Activated naive CD8-positive, alpha-beta T cell treated with anti-CD3 and anti-CD28 coated beads for 36 hours (primary cell): ENCODE measurements around the gene PCDHGA7. TPM values are rescaled to one million over a fixed set of nuclear protein-coding genes. Genes with fewer than 3 reads are reported as not detected.
"Not testable (repeated sequence)": the region's sequence is repeated elsewhere in the genome, so short reads cannot be mapped to it uniquely, and the experiment has no call there.

Source experiments
- DNase-seq: peaks from one replicate; pipeline ENCODE4 v3.0.0; 2021
- H3K27ac Mint-ChIP-seq: one replicate; pipeline ENCODE4 v1.8.0; 2022; ENCODE audit warnings: mild to moderate bottlenecking, moderate library complexity, mixed read lengths
- H3K27me3 Mint-ChIP-seq: one replicate; pipeline ENCODE4 v1.8.0; 2022; ENCODE audit warnings: mild to moderate bottlenecking, mixed read lengths
- H3K36me3 Mint-ChIP-seq: one replicate; pipeline ENCODE4 v1.8.0; 2021; ENCODE audit warnings: mild to moderate bottlenecking, mixed read lengths
- H3K4me1 Mint-ChIP-seq: one replicate; pipeline ENCODE4 v1.8.0; 2021; ENCODE audit warnings: mixed read lengths
- H3K4me3 Mint-ChIP-seq: one replicate; pipeline ENCODE4 v1.8.0; 2022; ENCODE audit warnings: mild to moderate bottlenecking, moderate library complexity, mixed read lengths
- H3K9me3 Mint-ChIP-seq: one replicate; pipeline ENCODE4 v1.8.0; 2022; ENCODE audit warnings: mixed read lengths
- total RNA-seq, 2 experiments: library from RNA; stranded (reverse); gene quantifications; one replicate each; pipeline ENCODE4 v1.2.3, GENCODE V29; 2021

Gene PCDHGA7
- total RNA-seq, 2 experiments from 2014 or later, result not detected

DNA sequence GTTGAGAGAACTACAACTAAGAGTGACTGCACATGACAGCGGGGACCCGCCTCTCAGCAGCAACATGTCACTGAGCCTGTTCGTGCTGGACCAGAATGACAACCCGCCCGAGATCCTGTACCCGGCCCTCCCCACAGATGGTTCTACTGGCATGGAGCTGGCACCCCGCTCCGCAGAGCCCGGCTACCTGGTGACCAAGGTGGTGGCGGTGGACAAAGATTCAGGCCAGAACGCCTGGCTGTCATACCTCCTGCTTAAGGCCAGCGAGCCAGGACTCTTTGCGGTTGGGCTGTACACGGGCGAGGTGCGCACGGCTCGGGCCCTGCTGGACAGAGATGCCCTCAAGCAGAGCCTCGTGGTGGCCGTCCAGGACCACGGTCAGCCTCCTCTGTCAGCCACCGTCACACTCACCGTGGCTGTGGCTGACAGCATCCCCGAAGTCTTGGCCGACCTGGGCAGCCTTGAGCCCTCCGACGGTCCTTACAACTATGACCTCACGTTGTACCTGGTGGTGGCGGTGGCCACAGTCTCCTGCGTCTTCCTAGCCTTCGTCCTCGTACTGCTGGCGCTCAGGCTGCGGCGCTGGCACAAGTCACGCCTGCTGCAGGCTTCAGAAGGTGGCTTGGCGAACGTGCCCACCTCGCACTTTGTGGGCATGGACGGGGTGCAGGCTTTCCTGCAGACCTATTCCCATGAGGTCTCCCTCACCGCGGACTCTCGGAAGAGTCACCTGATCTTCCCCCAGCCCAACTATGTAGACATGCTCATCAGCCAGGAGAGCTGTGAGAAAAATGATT lies 2.1 kb downstream of the PCDHGA7 start:
- Mint-ChIP-seq H3K4me1 (peaks cover 2% of the 10 kb centered on the region), H3K27ac (no peak overlapping the region), H3K36me3 (peaks cover 13% of the 10 kb centered on the region), H3K9me3 (peaks cover 41% of the 10 kb centered on the region), H3K27me3 (peaks cover 89% of the 10 kb centered on the region), H3K4me3 (no peak overlapping the region)
- no peak for DNase-seq

DNA sequence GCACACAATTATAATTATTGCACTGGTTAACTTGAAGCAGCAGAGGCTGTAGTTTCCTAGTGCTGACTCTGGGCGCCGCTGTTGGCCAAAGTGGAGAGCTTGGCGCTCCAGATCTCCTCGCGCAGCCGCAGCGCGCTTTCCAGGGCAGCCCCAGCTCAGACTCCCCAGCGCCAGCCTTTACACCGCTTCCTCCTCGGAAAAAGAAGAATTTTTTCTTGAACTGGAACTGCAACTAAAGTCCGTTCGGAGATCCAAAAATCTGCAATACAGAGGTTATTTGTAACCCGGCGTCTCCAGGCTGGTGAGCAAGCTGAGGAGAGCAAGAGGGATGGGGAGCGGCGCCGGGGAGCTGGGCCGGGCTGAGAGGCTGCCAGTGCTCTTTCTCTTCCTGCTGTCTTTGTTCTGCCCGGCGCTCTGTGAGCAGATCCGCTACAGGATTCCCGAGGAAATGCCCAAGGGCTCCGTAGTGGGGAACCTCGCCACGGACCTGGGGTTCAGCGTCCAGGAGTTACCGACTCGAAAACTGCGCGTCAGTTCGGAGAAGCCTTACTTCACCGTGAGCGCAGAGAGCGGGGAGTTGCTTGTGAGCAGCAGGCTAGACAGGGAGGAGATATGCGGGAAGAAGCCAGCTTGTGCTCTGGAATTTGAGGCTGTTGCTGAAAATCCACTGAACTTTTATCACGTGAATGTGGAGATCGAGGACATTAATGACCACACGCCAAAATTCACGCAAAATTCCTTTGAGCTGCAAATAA lies 5.2 kb downstream of the PCDHGA7 start, which contains the start of gene PCDHGB4:
PCDHGB4 (plus strand) TSS at position 142 of the 755 bp plus-strand sequence; CDS start at position 329, 187 bp downstream.
- H3K9me3 Mint-ChIP-seq, result peaks cover 47% of the 10 kb centered on the region
- not testable (repeated sequence) for DNase-seq, H3K4me1 Mint-ChIP-seq, H3K27ac Mint-ChIP-seq
- peak within 1 kb of the TSS; percentile 37 for H3K4me3 Mint-ChIP-seq
- H3K36me3 Mint-ChIP-seq, result peaks cover 17% of the 10 kb centered on the region
- peaks cover 85% of the 10 kb centered on the region for H3K27me3 Mint-ChIP-seq

DNA sequence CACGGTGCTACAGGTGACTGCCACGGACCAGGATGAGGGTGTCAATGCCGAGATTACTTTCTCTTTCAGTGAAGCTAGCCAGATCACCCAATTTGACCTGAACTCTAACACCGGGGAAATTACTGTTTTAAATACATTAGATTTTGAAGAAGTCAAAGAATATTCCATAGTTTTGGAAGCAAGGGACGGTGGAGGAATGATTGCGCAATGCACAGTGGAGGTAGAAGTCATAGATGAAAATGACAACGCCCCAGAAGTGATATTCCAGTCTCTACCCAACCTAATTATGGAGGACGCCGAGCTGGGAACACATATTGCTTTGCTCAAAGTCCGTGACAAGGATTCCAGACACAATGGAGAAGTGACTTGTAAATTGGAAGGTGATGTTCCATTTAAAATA lies 6.1 kb downstream of the PCDHGA7 start:
- Mint-ChIP-seq H3K27ac (no peak overlapping the region), H3K27me3 (peaks cover 84% of the 10 kb centered on the region), H3K4me3 (no peak overlapping the region), H3K36me3 (peaks cover 21% of the 10 kb centered on the region), H3K9me3 (peaks cover 48% of the 10 kb centered on the region), H3K4me1 (no peaks in the 10 kb centered on the region)
- no peak for DNase-seq

DNA sequence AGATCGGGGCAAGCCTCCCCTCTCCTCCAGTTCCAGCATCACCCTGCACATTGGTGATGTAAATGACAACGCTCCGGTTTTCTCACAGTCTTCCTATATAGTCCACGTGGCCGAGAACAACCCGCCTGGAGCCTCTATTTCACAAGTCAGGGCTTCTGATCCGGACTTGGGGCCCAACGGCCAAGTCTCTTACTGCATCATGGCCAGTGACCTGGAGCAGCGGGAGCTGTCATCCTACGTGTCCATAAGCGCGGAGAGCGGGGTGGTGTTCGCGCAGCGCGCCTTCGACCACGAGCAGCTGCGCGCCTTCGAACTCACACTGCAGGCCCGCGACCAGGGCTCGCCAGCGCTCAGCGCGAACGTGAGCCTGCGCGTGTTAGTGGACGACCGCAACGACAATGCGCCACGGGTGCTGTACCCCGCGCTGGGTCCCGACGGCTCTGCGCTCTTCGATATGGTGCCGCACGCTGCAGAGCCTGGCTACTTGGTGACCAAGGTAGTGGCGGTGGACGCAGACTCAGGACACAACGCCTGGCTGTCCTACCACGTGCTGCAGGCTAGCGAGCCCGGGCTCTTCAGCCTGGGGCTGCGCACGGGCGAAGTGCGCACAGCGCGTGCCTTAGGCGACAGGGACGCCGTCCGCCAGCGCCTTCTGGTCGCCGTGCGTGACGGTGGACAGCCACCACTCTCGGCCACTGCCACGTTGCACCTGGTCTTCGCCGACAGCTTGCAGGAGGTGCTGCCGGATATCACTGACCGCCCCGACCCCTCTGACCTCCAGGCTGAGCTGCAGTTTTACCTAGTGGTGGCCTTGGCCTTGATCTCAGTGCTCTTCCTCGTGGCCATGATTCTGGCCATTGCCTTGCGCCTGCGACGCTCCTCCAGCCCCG lies 6.9 kb downstream of the PCDHGA7 start:
- DNase-seq, result no peak
- Mint-ChIP-seq H3K36me3 (peaks cover 26% of the 10 kb centered on the region), H3K9me3 (peaks cover 48% of the 10 kb centered on the region), H3K4me1 (no peaks in the 10 kb centered on the region), H3K27me3 (peaks cover 84% of the 10 kb centered on the region), H3K27ac (no peak overlapping the region), H3K4me3 (no peak overlapping the region)

DNA sequence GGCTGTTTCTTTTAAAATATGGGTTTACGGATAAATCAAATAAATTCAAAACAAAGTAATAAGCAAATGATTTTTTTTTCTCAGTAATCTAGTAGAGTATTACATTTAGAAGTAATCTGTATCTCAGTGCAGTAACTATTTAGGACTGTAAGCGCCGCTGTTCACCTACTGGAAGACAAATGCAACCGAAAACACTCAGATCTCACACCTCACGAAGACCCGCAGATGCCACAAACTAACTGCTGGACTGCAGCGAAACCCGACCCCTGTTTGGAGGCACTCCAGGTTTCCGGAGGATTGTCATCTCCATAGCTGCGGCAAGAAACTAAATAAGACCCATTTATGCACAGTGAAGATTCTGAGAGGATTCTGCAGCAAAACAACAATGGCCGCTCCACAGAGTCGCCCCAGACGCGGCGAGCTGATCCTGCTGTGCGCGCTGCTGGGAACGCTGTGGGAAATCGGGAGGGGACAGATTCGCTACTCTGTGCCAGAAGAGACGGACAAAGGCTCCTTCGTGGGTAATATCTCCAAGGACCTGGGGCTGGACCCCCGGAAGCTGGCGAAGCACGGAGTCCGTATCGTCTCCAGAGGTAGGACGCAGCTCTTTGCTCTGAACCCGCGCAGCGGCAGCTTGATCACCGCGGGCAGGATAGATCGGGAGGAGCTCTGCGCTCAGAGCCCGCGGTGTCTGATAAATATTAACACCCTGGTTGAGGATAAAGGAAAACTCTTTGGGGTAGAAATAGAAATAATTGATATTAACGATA lies 10.1 kb downstream of the PCDHGA7 start, which contains the start of gene PCDHGA8:
PCDHGA8 (plus strand) TSS at position 205 of the 770 bp plus-strand sequence; CDS start at position 386, 181 bp downstream.
- Mint-ChIP-seq H3K4me3 (no peak within 1 kb of the TSS), H3K27ac (no peak within 1 kb of the TSS), H3K27me3 (peaks cover 82% of the 10 kb centered on the region), H3K9me3 (peaks cover 35% of the 10 kb centered on the region), H3K36me3 (peaks cover 24% of the 10 kb centered on the region), H3K4me1 (no peaks in the 10 kb centered on the region)
- no peak for DNase-seq

DNA sequence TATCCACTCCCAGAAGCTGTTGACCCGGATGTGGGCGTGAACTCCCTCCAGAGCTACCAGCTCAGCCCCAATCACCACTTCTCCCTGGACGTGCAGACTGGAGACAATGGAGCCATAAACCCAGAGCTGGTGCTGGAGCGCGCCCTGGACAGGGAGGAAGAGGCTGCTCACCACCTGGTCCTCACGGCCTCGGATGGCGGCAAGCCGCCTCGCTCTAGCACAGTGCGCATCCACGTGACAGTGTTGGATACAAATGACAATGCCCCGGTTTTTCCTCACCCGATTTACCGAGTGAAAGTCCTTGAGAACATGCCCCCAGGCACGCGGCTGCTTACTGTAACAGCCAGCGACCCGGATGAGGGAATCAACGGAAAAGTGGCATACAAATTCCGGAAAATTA lies 10.7 kb downstream of the PCDHGA7 start:
- no peak overlapping the region for H3K4me3 Mint-ChIP-seq

DNA sequence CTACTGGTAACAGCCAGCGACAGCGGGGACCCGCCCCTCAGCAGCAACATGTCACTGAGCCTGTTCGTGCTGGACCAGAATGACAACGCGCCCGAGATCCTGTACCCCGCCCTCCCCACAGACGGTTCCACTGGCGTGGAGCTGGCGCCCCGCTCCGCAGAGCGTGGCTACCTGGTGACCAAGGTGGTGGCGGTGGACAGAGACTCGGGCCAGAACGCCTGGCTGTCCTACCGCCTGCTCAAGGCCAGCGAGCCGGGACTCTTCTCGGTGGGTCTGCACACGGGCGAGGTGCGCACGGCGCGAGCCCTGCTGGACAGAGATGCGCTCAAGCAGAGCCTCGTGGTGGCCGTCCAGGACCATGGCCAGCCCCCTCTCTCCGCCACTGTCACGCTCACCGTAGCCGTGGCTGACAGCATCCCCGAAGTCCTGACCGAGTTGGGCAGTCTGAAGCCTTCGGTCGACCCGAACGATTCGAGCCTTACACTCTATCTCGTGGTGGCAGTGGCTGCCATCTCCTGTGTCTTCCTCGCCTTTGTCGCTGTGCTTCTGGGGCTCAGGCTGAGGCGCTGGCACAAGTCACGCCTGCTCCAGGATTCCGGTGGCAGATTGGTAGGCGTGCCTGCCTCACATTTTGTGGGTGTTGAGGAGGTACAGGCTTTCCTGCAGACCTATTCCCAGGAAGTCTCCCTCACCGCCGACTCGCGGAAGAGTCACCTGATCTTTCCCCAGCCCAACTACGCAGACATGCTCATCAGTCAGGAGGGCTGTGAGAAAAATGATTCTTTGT lies 12.1 kb downstream of the PCDHGA7 start:
- DNase-seq, H3K4me3 Mint-ChIP-seq, H3K27ac Mint-ChIP-seq, H3K4me1 Mint-ChIP-seq: not testable (repeated sequence)
- H3K36me3 Mint-ChIP-seq, result peaks cover 20% of the 10 kb centered on the region
- H3K9me3 Mint-ChIP-seq, result peaks cover 33% of the 10 kb centered on the region
- H3K27me3 Mint-ChIP-seq, result peaks cover 82% of the 10 kb centered on the region

More for the DNA sequence above, 10.7 kb downstream of the PCDHGA7 start:
- H3K4me1 Mint-ChIP-seq, result no peaks in the 10 kb centered on the region
- no peak for DNase-seq
- H3K9me3 Mint-ChIP-seq, result peaks cover 33% of the 10 kb centered on the region
- H3K27me3 Mint-ChIP-seq, result peaks cover 82% of the 10 kb centered on the region
- H3K36me3 Mint-ChIP-seq, result peaks cover 23% of the 10 kb centered on the region
- H3K27ac Mint-ChIP-seq, result no peak overlapping the region

DNA sequence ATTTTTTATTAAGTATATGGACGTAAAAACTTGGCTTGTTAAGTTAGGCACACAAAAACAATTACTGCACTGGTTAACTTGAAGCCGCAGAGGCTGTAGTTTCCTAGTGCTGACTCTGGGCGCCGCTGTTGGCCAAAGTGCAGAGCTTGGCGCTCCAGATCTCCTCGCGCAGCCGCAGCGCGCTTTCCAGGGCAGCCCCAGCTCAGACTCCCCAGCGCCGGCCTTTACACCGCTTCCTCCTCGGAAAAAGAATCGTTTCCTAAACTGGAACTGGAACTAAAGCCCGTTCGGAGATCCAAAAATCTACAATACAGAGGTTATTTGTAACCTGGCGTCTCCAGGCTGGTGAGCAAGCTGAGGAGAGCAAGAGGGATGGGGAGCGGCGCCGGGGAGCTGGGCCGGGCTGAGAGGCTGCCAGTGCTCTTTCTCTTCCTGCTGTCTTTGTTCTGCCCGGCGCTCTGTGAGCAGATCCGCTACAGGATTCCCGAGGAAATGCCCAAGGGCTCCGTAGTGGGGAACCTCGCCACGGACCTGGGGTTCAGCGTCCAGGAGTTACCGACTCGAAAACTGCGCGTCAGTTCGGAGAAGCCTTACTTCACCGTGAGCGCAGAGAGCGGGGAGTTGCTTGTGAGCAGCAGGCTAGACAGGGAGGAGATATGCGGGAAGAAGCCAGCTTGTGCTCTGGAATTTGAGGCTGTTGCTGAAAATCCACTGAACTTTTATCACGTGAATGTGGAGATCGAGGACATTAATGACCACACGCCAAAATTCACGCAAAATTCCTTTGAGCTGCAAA lies 15.4 kb downstream of the PCDHGA7 start, which contains the start of gene PCDHGB5:
PCDHGB5 (plus strand) TSS at position 192 of the 796 bp plus-strand sequence; CDS start at position 373, 181 bp downstream.
- not testable (repeated sequence) for H3K4me1 Mint-ChIP-seq, H3K27ac Mint-ChIP-seq
- Mint-ChIP-seq H3K9me3 (peaks cover 30% of the 10 kb centered on the region), H3K4me3 (peak within 1 kb of the TSS; percentile 61), H3K36me3 (peaks cover 21% of the 10 kb centered on the region), H3K27me3 (peaks cover 81% of the 10 kb centered on the region)
- DNase-seq, result peak; percentile 53

DNA sequence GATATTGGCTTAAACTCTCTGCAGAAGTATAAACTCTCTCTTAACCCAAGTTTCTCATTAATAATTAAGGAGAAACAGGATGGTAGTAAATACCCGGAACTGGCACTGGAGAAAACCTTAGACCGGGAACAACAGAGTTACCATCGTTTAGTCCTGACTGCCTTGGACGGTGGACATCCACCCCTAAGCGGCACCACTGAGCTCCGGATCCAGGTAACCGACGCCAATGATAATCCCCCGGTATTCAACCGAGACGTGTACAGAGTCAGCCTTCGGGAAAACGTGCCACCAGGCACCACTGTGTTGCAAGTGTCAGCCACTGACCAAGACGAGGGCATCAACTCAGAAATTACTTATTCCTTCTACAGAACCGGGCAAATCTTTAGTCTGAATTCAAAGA lies 16.1 kb downstream of the PCDHGA7 start:
- no peak overlapping the region for H3K4me3 Mint-ChIP-seq
- DNase-seq, result no peak
- H3K36me3 Mint-ChIP-seq, result peaks cover 18% of the 10 kb centered on the region
- peaks cover 1% of the 10 kb centered on the region for H3K4me1 Mint-ChIP-seq
- H3K9me3 Mint-ChIP-seq, result peaks cover 27% of the 10 kb centered on the region
- H3K27me3 Mint-ChIP-seq, result peaks cover 82% of the 10 kb centered on the region
- no peak overlapping the region for H3K27ac Mint-ChIP-seq

DNA sequence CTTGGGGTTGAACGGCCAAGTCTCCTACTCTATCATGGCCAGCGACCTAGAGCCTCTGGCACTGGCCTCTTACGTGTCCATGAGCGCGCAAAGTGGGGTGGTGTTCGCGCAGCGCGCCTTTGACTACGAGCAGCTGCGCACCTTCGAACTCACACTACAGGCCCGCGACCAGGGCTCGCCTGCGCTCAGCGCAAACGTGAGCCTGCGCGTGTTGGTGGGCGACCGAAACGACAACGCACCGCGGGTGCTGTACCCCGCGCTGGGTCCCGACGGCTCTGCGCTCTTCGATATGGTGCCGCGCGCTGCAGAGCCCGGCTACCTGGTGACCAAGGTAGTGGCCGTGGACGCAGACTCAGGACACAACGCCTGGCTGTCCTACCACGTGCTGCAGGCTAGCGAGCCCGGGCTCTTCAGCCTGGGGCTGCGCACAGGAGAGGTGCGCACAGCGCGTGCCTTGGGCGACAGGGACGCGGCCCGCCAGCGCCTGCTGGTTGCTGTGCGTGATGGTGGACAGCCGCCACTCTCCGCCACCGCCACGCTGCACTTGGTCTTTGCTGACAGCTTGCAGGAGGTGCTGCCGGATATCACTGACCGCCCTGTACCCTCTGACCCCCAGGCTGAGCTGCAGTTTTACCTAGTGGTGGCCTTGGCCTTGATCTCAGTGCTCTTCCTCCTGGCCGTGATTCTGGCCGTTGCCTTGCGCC lies 17.2 kb downstream of the PCDHGA7 start:
- Mint-ChIP-seq H3K9me3 (peaks cover 21% of the 10 kb centered on the region), H3K27me3 (peaks cover 82% of the 10 kb centered on the region), H3K36me3 (peaks cover 15% of the 10 kb centered on the region), H3K27ac (no peak overlapping the region), H3K4me3 (no peak overlapping the region), H3K4me1 (peaks cover 1% of the 10 kb centered on the region)
- no peak for DNase-seq

DNA sequence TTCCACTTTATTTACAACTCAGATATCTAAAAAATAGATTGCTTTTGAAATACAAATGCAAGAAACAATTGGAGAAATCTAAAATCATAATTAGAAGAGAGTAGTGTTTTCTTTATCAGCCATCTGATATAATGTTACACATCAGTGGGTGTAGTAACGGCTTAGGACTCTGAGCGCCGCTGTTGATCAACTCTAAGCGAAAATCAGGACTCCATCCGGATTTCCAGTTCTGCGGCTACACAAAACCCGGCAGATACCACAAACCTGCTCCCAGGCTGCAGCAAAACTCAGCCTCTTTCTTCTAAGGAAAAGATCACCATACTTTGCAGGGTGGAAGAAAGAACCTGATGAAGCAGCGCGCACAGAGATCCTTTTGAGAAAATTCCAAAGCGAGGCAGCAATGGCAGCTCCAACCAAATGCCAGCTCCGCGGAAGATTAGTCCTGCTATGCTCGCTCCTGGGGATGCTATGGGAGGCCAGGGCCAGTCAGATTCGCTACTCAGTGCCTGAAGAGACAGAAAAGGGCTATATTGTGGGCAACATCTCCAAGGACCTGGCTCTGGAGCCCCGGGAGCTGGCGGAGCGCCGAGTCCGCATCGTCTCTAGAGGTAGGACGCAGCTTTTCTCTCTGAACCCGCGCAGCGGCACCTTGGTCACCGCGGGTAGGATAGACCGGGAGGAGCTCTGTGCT lies 20.2 kb downstream of the PCDHGA7 start, which contains the start of gene PCDHGA9:
PCDHGA9 (plus strand) TSS at position 226 of the 691 bp plus-strand sequence; CDS start at position 401, 175 bp downstream.
- H3K36me3 Mint-ChIP-seq, result peaks cover 15% of the 10 kb centered on the region
- H3K27ac Mint-ChIP-seq, result peak within 1 kb of the TSS; percentile 34
- peaks cover 25% of the 10 kb centered on the region for H3K9me3 Mint-ChIP-seq
- H3K4me1 Mint-ChIP-seq, result peaks cover 1% of the 10 kb centered on the region
- H3K4me3 Mint-ChIP-seq, result peak within 1 kb of the TSS; percentile 52
- no peak for DNase-seq
- H3K27me3 Mint-ChIP-seq, result peaks cover 82% of the 10 kb centered on the region

DNA sequence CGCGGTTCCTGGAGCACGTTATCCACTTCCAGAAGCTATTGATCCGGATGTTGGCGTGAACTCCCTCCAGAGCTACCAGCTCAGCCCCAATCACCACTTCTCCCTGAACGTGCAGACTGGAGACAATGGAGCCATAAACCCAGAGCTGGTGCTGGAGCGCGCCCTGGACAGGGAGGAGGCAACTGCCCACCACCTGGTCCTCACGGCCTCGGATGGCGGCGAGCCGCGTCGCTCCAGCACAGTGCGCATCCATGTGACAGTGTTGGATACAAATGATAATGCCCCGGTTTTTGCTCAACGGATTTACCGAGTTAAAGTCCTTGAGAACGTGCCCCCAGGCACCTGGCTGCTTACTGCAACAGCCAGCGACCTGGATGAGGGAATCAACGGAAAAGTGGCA lies 20.8 kb downstream of the PCDHGA7 start:
- peaks cover 85% of the 10 kb centered on the region for H3K27me3 Mint-ChIP-seq
- H3K36me3 Mint-ChIP-seq, result peaks cover 17% of the 10 kb centered on the region
- H3K4me1 Mint-ChIP-seq, result peaks cover 1% of the 10 kb centered on the region
- H3K4me3 Mint-ChIP-seq, result no peak overlapping the region
- H3K27ac Mint-ChIP-seq, result no peak overlapping the region
- no peak for DNase-seq
- H3K9me3 Mint-ChIP-seq, result peaks cover 27% of the 10 kb centered on the region
